Stromal cell of bone marrow (primary cell): ENCODE results near the gene NOC4L.

Experiments used
- DNase-seq: peaks from one replicate; pipeline ENCODE4 v3.0.0-alpha.2; 2012; ENCODE audit warnings: low read depth

NOC4L gene

DNA sequence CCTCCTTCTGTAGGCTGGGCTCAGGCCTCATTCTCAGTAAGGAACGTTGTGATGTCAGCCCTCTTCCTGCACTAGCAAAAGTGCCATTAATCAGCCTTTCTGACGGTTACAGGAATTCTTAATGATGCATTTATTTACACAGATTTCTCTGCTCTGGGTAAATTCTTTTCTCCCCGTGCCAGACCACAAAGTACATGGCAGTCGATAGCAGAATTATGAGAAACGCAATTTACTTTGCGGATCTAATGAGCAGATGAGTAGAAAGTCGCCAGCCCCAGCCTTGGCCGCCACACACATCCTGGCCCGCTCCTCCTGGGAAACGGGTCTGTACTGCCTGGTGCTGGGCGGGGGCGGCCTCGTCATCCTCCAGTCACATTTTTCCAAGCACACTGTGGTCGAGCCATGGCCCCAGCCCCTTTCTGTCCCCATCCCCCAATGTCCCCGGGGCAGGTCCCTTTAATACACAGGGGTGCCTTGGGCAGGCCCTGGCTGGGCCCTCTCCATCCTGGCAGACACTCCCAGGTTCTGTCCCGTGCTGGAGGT, 25.9 kb downstream of the NOC4L start:
- peak; percentile 64 for DNase-seq

- no peak for DNase-seq
These were observed 26.5 kb downstream of the NOC4L start for GRCh38 chr12:132170637-132171292.

DNA sequence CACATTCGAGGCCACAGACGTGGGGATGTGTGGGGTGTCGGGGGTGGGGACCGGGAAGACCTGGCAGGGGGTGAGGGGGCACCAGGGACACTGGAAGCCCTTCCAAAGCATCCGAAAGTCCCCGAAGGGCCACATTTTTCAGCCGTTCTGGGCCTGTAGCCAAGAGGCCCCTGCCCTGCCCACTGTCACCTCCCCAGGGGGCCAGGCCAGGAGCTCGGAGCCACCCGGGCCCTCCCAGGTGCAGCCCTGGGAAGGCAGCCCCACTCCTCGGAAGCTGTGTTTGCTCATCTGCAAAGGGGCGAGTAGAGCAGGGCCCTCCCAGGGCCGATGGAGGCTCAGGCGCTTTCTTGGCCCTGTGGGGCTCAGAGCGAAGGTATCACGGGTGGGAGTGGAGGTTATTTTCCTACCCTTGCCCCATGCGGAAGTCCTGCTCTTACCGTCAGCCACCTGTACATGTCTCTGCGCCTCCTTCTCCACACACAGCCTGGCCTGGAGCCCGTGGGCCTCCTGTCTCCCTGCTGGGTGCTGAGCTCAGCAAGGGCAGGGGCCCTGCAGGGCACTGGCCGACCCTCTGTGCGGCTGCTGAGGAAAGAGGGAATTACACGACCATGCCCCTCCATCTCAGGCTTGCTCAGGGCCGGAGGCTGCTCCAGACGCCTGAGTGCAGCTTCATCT, 27.2 kb downstream of the NOC4L start:
- no peak for DNase-seq

DNA sequence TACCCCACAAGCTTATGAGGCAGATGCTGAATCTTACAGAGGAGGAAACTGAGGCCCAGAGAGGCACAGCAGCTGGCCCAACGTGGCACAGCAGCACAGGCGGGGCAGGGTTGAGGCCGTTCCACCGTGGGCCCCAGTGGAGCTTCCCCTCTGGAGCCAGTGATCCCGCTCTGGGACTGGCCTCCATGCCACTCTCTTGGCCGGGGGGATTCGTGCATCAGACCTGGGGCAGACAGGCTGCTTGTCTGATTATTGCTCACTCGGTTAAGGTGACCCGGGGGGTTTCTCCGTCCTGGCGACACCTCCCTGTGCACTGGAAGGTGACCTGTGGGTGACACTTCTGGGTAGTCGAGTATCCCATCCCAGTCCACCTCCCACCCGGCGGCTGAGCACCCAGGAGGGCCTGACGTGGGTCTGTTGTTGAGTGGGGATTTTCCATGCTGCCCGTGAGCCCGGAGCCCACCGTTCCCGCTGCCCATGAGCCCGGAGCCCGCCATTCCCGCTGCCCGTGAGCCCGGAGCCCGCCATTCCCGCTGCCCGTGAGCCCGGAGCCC, 27.8 kb downstream of the NOC4L start:
- no peak for DNase-seq

DNA sequence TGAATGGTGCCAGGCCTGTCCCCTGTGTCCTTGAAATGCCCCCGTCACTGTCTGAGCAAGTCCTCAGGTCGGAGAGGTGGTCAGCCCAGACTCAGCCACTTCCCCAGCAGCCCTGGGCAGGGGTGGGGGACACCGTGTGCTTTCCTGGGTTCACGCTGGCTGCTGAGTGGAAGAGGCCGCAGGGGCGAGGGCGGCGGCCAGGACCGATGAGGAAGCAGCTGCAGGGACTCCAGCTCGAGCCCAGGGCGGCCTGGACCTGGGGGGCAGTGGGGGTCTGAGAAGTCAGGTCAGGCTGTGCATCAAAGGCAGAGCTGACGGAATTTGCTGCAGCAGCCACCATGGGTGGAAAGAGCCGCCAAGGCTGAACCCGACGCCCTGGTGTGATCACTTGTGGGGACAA, 28.4 kb downstream of the NOC4L start:
- DNase-seq, result no peak

DNA sequence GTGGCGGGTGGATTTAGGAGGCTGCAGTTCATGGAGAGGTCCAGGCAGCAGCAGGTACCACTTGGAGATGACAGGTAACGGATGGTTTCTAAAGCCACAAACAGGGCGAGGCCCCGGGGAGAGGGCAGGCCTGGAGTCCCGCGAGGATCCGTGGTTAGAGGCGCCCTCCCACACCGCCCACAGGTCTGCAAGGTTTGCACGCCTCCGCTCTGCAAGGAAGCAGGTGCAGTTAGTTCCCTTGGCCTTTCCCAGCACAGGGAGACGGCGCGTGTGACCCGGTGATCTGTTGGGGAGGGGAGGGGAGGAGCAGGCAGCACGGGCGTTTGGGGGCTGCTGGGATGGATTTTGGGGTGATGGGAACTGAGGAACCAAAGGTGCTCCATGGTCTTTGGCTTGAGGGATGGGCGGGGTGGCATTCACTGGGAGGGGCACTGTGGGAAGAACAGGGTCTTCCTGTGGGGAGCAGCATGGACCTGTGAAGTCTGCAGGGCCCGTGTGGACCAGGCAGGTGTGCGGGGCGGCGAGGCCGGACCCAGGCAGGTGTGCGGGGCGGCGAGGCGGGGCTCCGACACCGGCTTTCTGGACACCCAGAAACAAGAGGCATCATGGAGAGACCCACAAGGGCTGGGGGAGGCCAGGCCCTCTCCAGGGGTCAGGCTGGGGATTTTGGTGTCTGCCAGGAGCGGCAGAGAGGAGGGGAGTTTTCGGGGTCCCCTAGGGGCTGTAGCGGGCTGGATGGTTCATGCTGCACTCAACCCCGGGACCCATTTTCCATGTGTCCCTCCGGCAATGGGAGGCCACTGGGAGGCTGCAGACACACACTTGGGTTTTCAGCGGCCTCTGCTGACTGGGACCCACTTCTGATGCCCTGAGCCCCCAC, 29.1 kb downstream of the NOC4L start:
- no peak for DNase-seq

DNA sequence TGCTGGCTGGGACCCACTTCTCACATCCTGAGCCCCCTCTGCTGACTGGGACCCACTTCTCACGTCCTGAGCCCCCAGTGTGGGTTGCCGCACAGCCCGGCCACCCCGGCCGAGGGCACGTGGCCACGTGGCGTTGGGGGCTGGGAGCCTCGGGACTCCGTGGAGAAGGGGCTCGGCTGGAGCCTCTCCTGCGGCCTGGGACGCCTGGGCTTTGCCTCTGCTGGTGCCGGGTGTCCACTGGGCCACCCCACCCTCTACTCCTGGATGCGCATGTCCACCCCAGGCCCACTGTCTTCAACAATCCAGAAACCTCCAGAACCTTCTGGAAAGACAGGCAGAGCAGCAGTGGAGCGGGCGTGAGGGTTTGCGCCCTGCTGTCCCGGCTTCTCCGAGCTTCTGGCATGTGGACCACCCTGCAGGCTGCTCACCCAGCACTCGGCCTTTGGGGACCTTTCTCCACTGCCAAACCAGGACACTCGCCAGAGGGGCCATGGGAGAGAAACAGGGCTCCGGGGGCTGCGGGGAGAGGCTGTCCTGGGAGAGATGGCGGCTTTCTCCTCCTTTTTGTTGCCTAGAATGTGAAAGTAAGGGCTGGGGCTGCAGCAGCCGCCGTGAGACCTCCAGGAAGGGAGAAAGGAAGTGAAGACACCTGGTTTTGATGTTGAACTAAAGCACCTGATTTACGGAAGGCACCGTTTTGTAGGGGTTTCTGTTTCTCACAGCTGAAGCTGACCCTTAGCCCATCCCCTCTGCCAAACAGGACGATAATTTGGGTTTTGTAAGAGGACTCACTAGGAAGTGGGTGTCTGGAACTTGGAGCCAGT, 30.0 kb downstream of the NOC4L start:
- DNase-seq, result no peak

DNA sequence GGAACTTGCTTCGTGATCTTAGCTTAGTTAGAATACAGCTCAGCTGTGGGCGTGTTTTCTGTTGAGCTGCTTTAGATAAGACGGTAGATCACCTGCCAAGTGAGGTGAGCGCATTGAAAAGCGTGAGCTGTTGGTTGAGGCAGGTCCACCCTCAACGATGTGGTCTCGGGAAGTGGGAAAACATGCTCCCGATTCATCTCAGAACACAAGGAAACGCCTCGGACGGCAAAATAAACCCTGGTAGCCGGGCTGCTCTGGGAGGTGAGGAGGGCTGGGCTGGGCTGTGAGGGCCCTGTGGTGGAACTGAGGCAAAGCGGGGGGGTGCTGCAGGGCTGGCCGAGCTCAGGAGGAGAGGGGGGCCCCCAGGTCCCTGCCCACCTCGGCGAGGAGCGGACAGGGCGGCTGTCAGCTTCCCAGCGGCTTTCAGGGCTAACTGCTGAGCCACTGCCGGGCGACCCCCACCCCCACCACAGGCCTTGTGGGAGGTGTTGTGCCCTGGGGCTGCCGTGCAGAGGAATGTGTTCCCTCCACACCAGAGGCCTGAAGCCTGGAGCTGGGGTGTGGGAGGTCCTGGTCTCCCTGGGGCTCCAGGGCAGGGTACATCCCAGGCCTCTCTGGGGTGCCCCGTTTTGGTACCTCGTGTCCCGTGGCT, 30.7 kb downstream of the NOC4L start:
- DNase-seq, result no peak

DNA sequence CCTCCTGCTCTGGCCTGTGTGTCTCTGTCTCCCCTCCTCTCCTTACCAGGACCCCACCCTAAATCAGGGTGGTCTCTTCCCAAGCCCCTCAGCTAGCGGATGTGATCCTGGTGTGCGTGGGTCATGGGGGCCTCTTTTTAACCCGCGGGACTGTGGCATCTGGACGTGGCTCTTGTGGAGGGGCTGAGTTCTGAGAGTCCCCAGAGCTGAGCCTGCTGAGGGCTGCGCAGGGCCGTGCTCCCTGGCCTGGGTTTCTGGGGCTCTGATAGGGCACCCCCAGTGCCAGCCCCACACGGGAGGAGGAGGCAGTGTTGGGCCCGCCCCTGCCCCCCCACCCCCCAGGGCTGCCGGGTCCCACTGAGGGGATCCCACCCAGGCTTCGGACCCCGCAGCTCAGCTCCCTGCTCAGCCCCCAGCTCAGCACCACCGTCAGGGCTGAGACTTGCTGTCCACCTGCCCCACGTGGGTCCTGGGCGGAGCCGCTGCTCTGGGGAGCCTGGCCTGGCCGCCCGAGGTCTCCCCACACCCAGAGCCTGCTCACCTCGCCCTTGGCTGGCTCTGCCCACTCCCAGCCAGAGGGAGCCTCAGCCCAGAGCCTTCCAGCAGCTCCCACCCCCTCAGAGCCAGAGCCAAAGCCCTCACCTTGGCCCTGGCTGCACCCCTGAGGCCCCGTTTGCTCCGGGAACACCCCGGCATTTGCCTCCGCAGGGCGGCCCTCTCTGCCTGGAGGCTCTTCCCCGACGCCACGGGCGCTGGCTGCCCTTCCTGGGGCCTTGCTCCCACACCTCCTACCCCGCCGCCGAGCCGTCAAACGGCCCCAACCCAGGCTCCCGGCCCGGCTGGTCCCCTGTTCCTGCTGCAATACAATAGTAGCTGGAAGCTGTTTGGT, 31.5 kb downstream of the NOC4L start:
- no peak for DNase-seq

DNA sequence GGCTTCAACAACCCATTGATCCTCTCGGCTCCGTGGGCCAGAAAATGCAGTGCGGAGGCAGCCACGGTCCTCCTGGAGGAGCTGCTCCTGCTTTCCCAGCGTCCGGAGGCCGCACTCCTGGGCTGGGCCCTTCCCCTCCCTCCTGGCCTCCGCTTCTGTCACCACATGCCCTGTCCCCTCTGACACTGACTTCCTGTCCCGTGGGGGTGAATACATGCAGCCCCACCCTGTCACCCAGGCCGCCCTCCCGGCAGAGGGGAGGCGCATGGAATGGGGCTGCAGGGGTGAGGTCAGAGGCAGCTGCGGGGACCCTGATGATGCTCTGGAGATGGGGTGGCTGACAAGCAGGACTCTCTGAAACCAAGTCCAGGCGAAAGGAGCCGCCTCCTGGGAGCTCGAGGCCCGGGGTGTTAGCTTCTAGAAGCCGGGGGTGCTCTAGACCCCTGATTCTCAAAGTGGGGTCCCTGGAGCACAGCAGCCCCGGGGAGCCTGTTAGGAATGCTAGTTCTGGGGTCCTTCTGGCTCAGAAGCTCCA, 32.2 kb downstream of the NOC4L start:
- no peak for DNase-seq

DNA sequence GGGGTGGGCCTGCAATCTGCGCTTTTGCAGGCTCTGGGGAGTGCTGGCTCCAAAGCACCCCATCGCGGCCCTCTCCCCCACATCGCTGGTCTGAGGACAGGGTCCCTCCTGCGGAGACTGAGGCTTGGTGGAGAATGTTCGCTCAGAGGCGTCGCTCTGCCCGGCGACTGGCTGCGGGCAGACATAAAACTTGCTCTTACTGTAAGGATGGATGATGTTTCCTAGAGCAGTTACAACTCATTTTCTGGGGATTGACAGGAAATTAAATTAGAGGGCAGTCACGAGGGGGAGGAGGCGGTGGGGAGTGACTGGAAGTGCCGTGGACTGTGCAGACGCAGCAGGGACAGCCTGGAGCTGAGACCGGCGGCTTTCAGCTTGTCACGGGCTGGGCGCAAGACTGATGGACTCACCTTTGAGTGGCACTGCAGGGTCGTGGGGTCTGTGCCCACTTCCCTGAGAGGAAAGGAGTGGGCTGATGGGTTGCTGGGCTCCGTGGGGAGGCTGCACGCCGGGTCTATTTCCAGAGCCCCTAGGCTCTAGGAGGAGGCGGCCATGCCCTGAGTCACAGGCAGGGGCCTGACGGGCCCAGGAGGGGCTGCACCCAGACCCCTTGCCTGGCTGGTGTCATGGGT, 32.8 kb downstream of the NOC4L start:
- no peak for DNase-seq

GRCh38 chr12:132178316-132178715, 34.1 kb downstream of the NOC4L start:
- DNase-seq, result no peak

DNA sequence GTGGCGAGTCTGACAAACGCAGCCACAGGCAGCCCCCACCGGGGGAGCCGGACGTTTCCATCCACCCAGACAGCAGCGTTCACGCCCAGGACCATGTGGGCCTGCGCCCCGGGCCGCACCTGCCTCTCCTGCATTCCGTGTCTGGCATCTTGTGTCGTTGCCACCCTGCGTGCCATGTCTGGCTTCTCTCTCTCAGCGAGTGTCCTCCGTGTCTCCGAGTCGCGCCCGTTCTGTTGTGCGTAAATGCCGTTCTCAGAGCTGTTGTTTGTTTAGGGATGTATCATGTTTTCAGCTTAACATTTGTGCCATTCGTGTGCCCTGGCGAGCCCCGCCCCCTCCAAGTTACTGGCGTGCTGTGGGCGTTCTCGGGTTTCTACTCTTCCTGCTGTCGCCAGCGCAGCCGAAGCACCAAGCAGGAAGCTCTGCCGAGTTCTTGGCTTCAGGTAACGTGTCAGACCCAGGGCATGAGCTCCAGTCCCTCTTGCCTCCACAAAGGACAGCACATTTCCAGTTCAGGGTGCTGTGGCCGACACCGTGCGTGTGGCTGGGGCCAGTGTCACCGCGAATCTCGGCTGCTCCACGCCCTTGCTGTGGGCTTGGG, 34.6 kb downstream of the NOC4L start:
- no peak for DNase-seq

DNA sequence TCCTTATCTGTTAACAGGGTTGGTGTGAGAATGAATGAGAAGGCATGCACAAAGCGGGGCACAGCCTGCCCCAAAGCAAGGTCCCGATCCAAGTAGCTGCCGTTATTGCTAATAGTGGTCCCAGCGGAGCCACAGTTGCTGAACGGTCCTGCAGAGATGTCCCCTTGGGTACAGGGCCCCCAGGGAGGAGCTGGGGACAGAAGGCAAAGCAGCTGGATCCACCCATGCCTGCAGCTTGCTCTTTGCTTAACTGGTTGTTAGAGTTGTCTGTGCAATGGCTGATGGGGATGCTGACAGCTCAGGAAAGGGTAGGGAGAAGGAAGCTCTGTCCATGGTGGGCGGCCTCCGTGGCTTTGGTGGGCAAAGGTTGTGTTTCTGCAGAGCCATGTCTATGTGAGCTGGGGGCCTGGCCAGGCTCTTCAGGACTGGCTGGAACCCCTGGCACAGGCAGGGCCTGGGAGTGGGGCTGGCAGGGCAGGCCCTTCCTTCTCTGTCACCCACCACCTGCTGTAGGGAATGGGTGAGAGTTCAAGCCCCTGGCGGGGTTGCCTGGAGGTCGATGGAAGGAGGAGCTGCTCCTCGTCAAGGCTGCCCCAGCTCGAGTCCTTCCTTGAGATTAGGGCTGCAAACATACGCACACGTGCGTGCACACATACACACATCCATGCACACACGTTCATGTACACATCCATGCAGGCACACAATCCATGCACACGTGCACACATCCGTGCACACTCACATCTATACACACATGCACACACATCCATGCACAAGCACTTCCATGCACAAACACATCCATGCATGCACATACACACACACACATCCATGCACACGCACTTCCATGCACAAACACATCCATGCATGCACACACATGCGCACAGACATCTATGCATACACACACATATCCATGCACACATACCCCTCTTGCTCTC, 35.4 kb downstream of the NOC4L start:
- DNase-seq, result no peak

GRCh38 chr12:132180648-132181546, 36.6 kb downstream of the NOC4L start:
- no peak for DNase-seq

DNA sequence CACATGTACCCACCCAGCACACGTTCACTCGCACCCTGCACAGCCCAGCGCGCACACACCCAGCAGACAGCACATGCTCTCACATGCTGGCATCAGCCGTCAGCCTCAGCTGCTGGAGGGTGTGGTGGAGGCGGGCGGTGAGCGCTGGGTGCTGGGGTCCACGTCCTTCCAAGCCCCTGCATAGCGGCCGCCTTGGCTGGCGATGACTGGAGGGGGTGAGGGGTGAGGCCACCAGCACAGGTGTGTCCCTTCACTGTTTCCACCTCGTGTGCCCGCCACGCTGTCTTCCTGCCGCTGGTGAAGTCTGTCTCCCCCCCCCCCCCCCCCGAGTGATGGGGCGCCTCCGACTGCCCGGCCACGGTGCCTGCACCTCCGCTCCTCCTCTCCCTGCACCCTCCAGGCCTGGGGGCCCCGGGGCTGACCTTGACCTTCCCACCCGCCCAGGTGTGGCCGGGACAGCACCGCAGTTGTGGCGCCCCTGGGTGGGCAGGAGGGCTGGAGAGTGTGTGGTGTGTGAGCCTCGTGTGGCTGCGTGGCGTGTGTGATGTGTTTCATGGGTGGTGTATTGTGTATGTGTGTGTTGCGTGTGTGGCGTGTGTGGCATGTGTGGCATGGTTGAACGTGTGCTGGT, 37.4 kb downstream of the NOC4L start:
- DNase-seq, result no peak
